B cell (primary cell): ENCODE results near the gene SLC4A5.

ENCODE experiments used
- EZH2 ChIP-seq: IDR thresholded peaks from 2 replicates; pipeline ENCODE4 v1.6.1; 2012; ENCODE audit warnings: borderline replicate concordance, low read depth, mild to moderate bottlenecking, moderate library complexity, low read length; ENCODE audit not compliant: insufficient read depth, poor library complexity, severe bottlenecking
- TF ChIP-seq, protein P1 (sequence below): fragments of 200-600 bp; IDR thresholded peaks from one replicate; pipeline ENCODE4 v1.8.0; 2022; ENCODE audit warnings: antibody characterized with exemption, mild to moderate bottlenecking

DNA sequence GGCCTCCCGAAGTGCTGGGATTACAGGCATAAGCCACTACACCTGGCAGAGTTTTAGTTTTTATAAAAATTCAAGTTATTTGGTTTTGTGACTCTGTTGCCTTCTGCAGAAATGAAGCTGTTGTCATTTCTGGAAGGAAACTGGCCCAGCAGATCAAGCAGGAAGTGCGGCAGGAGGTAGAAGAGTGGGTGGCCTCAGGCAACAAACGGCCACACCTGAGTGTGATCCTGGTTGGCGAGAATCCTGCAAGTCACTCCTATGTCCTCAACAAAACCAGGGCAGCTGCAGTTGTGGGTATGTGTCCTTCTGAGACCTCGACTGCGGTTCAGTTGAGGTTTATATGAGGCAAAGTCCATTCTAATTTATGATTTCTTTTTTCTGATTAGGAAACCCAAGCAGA is 137.6 kb downstream of the SLC4A5 start:
- TF ChIP-seq, protein P1, sequence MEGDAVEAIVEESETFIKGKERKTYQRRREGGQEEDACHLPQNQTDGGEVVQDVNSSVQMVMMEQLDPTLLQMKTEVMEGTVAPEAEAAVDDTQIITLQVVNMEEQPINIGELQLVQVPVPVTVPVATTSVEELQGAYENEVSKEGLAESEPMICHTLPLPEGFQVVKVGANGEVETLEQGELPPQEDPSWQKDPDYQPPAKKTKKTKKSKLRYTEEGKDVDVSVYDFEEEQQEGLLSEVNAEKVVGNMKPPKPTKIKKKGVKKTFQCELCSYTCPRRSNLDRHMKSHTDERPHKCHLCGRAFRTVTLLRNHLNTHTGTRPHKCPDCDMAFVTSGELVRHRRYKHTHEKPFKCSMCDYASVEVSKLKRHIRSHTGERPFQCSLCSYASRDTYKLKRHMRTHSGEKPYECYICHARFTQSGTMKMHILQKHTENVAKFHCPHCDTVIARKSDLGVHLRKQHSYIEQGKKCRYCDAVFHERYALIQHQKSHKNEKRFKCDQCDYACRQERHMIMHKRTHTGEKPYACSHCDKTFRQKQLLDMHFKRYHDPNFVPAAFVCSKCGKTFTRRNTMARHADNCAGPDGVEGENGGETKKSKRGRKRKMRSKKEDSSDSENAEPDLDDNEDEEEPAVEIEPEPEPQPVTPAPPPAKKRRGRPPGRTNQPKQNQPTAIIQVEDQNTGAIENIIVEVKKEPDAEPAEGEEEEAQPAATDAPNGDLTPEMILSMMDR, result no peak
- TF ChIP-seq EZH2, result no peak
